Measurements from ENCODE around the gene EXOC2. TPM values are rescaled to one million over a fixed set of nuclear protein-coding genes. Genes with fewer than 3 reads are reported as not detected.
"Not testable (repeated sequence)": the region's sequence is repeated elsewhere in the genome, so short reads cannot be mapped to it uniquely, and the experiment has no call there.

The EXOC2 gene
- total RNA-seq, 1 donor from 2014 or later = 28.5 TPM

GRCh38 chr6:699319-699718 is 6.4 kb upstream of the EXOC2 start:
- Histone ChIP-seq H3K27ac (no peak overlapping the region), H3K27me3 (ENCODE audit: low read depth) (no peaks in the 10 kb centered on the region), H3K4me3 (no peak overlapping the region), H3K36me3 (no peaks in the 10 kb centered on the region), H3K4me1 (peaks cover 5% of the 10 kb centered on the region), H3K9me3 (no peaks in the 10 kb centered on the region)
- no peak for DNase-seq
- intact Hi-C loops (cut with DNase I) = no loop called here
- no peak for TF ChIP-seq CTCF (IDR thresholded peaks at IDR 0.05)
- no peak for ATAC-seq

GRCh38 chr6:694431-695126 is 1.6 kb upstream of the EXOC2 start:
- ATAC-seq; H3K27ac ChIP-seq; H3K36me3 ChIP-seq; H3K27me3 ChIP-seq (ENCODE audit: low read depth); DNase-seq; H3K9me3 ChIP-seq; H3K4me3 ChIP-seq; intact Hi-C loops (cut with DNase I): not testable (repeated sequence)
- H3K4me1 ChIP-seq = peaks cover 20% of the 10 kb centered on the region

- ATAC-seq (no peak), DNase-seq (no peak)
- Histone ChIP-seq H3K27me3 (ENCODE audit: low read depth) (no peaks in the 10 kb centered on the region), H3K4me3 (peak overlapping the region; percentile 84), H3K36me3 (peaks cover 3% of the 10 kb centered on the region), H3K27ac (no peak overlapping the region), H3K4me1 (peaks cover 21% of the 10 kb centered on the region), H3K9me3 (no peaks in the 10 kb centered on the region)
- intact Hi-C loops (cut with DNase I) = no loop called here
- no peak for TF ChIP-seq CTCF (IDR thresholded peaks at IDR 0.05)
These were observed 727 bp upstream of the EXOC2 start for GRCh38 chr6:693723-694009.

GRCh38 chr6:692356-692851 is 535 bp downstream of the EXOC2 start:
- ATAC-seq (peak; percentile 92), DNase-seq (peak; percentile 72)
- Histone ChIP-seq H3K27me3 (ENCODE audit: low read depth) (no peaks in the 10 kb centered on the region), H3K9me3 (no peaks in the 10 kb centered on the region), H3K4me1 (peaks cover 21% of the 10 kb centered on the region), H3K36me3 (peaks cover 15% of the 10 kb centered on the region), H3K4me3 (peak overlapping the region; percentile 84), H3K27ac (peak overlapping the region; percentile 89)
- intact Hi-C loops (cut with DNase I) = no loop called here
- no peak for TF ChIP-seq CTCF (IDR thresholded peaks at IDR 0.05)

GRCh38 chr6:689223-689622 is 3.7 kb downstream of the EXOC2 start:
- no peak overlapping the region for H3K4me3 ChIP-seq
- ATAC-seq (no peak), DNase-seq (no peak)
- peaks cover 17% of the 10 kb centered on the region for H3K36me3 ChIP-seq
- intact Hi-C loops (cut with DNase I) = no loop called here
- no peak for TF ChIP-seq CTCF (IDR thresholded peaks at IDR 0.05)
- no peaks in the 10 kb centered on the region for H3K9me3 ChIP-seq
- H3K4me1 ChIP-seq = peaks cover 33% of the 10 kb centered on the region
- H3K27ac ChIP-seq = no peak overlapping the region
- H3K27me3 ChIP-seq (ENCODE audit: low read depth) = no peaks in the 10 kb centered on the region

GRCh38 chr6:686497-686896 is 6.4 kb downstream of the EXOC2 start:
- Histone ChIP-seq H3K27ac (no peak overlapping the region), H3K27me3 (ENCODE audit: low read depth) (no peaks in the 10 kb centered on the region), H3K4me3 (no peak overlapping the region), H3K36me3 (peaks cover 17% of the 10 kb centered on the region), H3K9me3 (no peaks in the 10 kb centered on the region), H3K4me1 (peaks cover 41% of the 10 kb centered on the region)
- TF ChIP-seq CTCF (IDR thresholded peaks at IDR 0.05) = no peak
- intact Hi-C loops (cut with DNase I) = no loop called here
- ATAC-seq (no peak), DNase-seq (no peak)

Measured in lower lobe of right lung (tissue), 2 donors.